HepG2 (cell line): Measurements from ENCODE around the gene SDR39U1. TPM values are rescaled to one million over a fixed set of nuclear protein-coding genes. Genes with fewer than 3 reads are reported as not detected.

Experiments used
- ATAC-seq: fragments of 200-7000 bp; cut with Tn5 transposase; 3 replicates; pipeline ENCODE4 v1.9.1; 2020; ENCODE audit warnings: mild to moderate bottlenecking, moderate library complexity
- BruUV-seq: library from RNA; stranded (reverse); fragments of 400-500 nt; replicated peaks from 2 replicates; lab custom pipeline; 2021; lab: Mats Ljungman, UMichigan
- CTCF ChIA-PET: fragments of 300-600 bp; formaldehyde crosslinking; extraction: SDS; loops from one replicate; lab custom pipeline; 2021; ENCODE audit warnings: low total read pairs, inconsistent platforms, low intra/inter-chr PET ratio; lab: Yijun Ruan, JAX
- POLR2A ChIA-PET: fragments of 350-600 bp; sonication (Branson Sonifier 250); formaldehyde crosslinking; loops from one replicate; lab custom pipeline; 2020; ENCODE audit warnings: antibody characterized with exemption, inconsistent platforms; lab: Yijun Ruan, JAX
- DNase-seq: peaks from one replicate; pipeline ENCODE4 v3.0.0-alpha.2; 2015; ENCODE audit warnings: low spot score
- FAIRE-seq: peaks from 3 replicates; lab custom pipeline; 2011; peaks lifted over from hg19 to GRCh38; lab: Jason Lieb, UNC
- H2AFZ ChIP-seq: one replicate; pipeline ENCODE4 v1.6.1; 2011; ENCODE audit warnings: low read length, inconsistent platforms
- H3K27ac ChIP-seq: fragments of 300-600 bp; 3 replicates; pipeline ENCODE4 v1.8.0; 2011; ENCODE audit warnings: mixed run types, mild to moderate bottlenecking, mixed read lengths, low read length, inconsistent platforms; ENCODE audit not compliant: insufficient read depth; ENCODE audit errors: extremely low read length
- H3K27me3 ChIP-seq, 2 experiments: fragments of 200-600 bp in 1 of 2; 2 replicates in 1 of 2; 3 replicates in 1 of 2; pipeline versions ENCODE4 v1.6.0 to v1.8.0; 2011; ENCODE audit warnings: low read length in 2 of 2, mild to moderate bottlenecking in 2 of 2, moderate library complexity in 2 of 2, inconsistent platforms in 1 of 2; ENCODE audit not compliant: insufficient read depth in 2 of 2, control insufficient read depth in 1 of 2
- H3K36me3 ChIP-seq, 2 experiments: fragments of 200-600 bp in 1 of 2; replicated peaks in 1 of 2; 2 replicates in 1 of 2; 3 replicates in 1 of 2; pipeline versions ENCODE4 v1.5.1 to v1.8.0; 2011; ENCODE audit warnings: low read length in 2 of 2, inconsistent platforms in 1 of 2; ENCODE audit not compliant: insufficient read depth in 2 of 2, control insufficient read depth in 1 of 2
- H3K4me1 ChIP-seq: 2 replicates; pipeline ENCODE4 v1.5.1; 2012; ENCODE audit warnings: low read length, inconsistent platforms; ENCODE audit not compliant: insufficient read depth
- H3K4me2 ChIP-seq: 2 replicates; pipeline ENCODE4 v1.6.0; 2011; ENCODE audit warnings: low read depth, low read length, inconsistent platforms
- H3K4me3 ChIP-seq, 3 experiments: fragments of 200-600 bp in 1 of 3; sonication (generic), shearing (Covaris generic) in 1 of 3; replicated peaks in 1 of 3; 2 replicates each; pipeline ENCODE4 v1.5.1; 2011 to 2016; ENCODE audit warnings: low read length in 3 of 3, inconsistent platforms in 2 of 3, low read depth in 2 of 3, mild to moderate bottlenecking in 2 of 3, control low read depth in 1 of 3, mixed read lengths in 1 of 3; ENCODE audit not compliant: insufficient read depth in 1 of 3
- H3K79me2 ChIP-seq: one replicate; pipeline ENCODE4 v1.6.1; 2011; ENCODE audit warnings: low read length, inconsistent platforms; ENCODE audit not compliant: insufficient read depth
- H3K9ac ChIP-seq: 2 replicates; pipeline ENCODE4 v1.6.0; 2011; ENCODE audit warnings: mild to moderate bottlenecking, low read depth, low read length, inconsistent platforms; ENCODE audit not compliant: insufficient read depth
- H3K9me3 ChIP-seq: 2 replicates; pipeline ENCODE4 v1.5.1; 2012; ENCODE audit warnings: mild to moderate bottlenecking, low read length
- H4K20me1 ChIP-seq: 2 replicates; pipeline ENCODE4 v1.6.0; 2011; ENCODE audit warnings: inconsistent platforms, mild to moderate bottlenecking, low read length, moderate library complexity; ENCODE audit not compliant: insufficient read depth
- EED ChIP-seq: sonication (generic); formaldehyde crosslinking; IDR thresholded peaks from 2 replicates; pipeline ENCODE4 v1.5.0; 2020; ENCODE audit warnings: mild to moderate bottlenecking, missing genetic modification reagents
- ETV6 ChIP-seq: sonication (generic); formaldehyde crosslinking; conservative IDR thresholded peaks from 2 replicates; pipeline ENCODE4 v1.4.0; 2020; ENCODE audit warnings: missing genetic modification reagents
- HMGA1 ChIP-seq: sonication (generic); formaldehyde crosslinking; conservative IDR thresholded peaks from 2 replicates; pipeline ENCODE4 v1.4.0; 2020; ENCODE audit warnings: missing genetic modification reagents
- HNRNPL ChIP-seq: fragments of 200-400 bp; formaldehyde crosslinking; IDR thresholded peaks from 2 replicates; pipeline ENCODE4 v1.6.1; 2017; ENCODE audit warnings: mild to moderate bottlenecking, low read depth, low read length
- MIXL1 ChIP-seq: IDR thresholded peaks from 2 replicates; pipeline ENCODE4 v1.6.1; 2016
- ZNF180 ChIP-seq: sonication (generic); formaldehyde crosslinking; IDR thresholded peaks from 2 replicates; pipeline ENCODE4 v1.4.0; 2020; ENCODE audit warnings: low read depth, missing genetic modification reagents, borderline replicate concordance
- ZNF766 ChIP-seq: sonication (generic); formaldehyde crosslinking; IDR thresholded peaks from 2 replicates; pipeline ENCODE4 v1.5.0; 2020; ENCODE audit warnings: missing genetic modification reagents, borderline replicate concordance
- ZNF792 ChIP-seq: IDR thresholded peaks from 2 replicates; pipeline ENCODE4 v1.6.1; 2016
- ZNF891 ChIP-seq: sonication (generic); formaldehyde crosslinking; IDR thresholded peaks from 2 replicates; pipeline ENCODE4 v1.5.0; 2020; ENCODE audit warnings: mild to moderate bottlenecking, missing genetic modification reagents
- ZSCAN31 ChIP-seq: sonication (generic); formaldehyde crosslinking; IDR thresholded peaks from 2 replicates; pipeline ENCODE4 v1.5.0; 2020; ENCODE audit warnings: low read depth, mild to moderate bottlenecking, missing genetic modification reagents
- whole genome bisulfite sequencing: methylation state at CpG from one replicate; pipeline ENCODE4 v1.1.6; 2017; ENCODE audit warnings: low lambda C conversion rate; 5-methylcytosine and 5-hydroxymethylcytosine counted together
- in situ Hi-C: cut with HindIII; loops from 2 replicates; pipeline ENCODE4 v1.10.0; 2017; ENCODE audit warnings: low pct_unique_long_range_greater_than_20kb; ENCODE audit not compliant: extremely low pct_ligation_motif_present
- intact Hi-C: fragments of 100-400 bp; cut with micrococcal nuclease; formaldehyde crosslinking; loops from one replicate; pipeline ENCODE4 v1.10.0; 2022; ENCODE audit not compliant: unreplicated experiment
- polyA plus RNA-seq, 8 experiments: library from polyadenylated mRNA; depleted of rRNA in 3 of 8; stranded (reverse) in 7 of 8; unstranded in 1 of 8; fragments of >200 nt; fragmentation: Illumina TruSeq in 4 of 8; extraction: Trizol in 4 of 8; gene quantifications; 2 replicates each; pipeline versions ENCODE4 v1.2.1 to v1.2.3, GENCODE V29; 2011 to 2016; ENCODE audit warnings: low read depth in 4 of 8, missing spikeins in 1 of 8, mixed read lengths in 1 of 8; ENCODE audit not compliant: insufficient read depth in 1 of 8
- total RNA-seq, 5 experiments: library from RNA; depleted of rRNA; stranded (reverse); fragments of >200 nt; fragmentation: Illumina TruSeq; extraction: Trizol; gene quantifications; 2 replicates each; pipeline ENCODE4 v1.2.3, GENCODE V29; 2016; ENCODE audit warnings: low read depth in 1 of 5
- TF ChIP-seq, protein P1 (sequence below): IDR thresholded peaks from 2 replicates; pipeline ENCODE4 v1.6.1; 2016; ENCODE audit warnings: missing biosample characterization, missing genetic modification reagents, low read depth
- TF ChIP-seq, protein P2 (sequence below): sonication (generic); formaldehyde crosslinking; IDR thresholded peaks from 2 replicates; pipeline ENCODE4 v1.5.0; 2020; ENCODE audit warnings: missing genetic modification reagents, mild to moderate bottlenecking, borderline replicate concordance
- TF ChIP-seq, protein P3 (sequence below): sonication (generic); formaldehyde crosslinking; IDR thresholded peaks from 2 replicates; pipeline ENCODE4 v1.8.1; 2023; ENCODE audit warnings: mild to moderate bottlenecking, inconsistent platforms, moderate library complexity, missing genetic modification reagents, borderline replicate concordance

Gene SDR39U1
- total and polyA plus RNA-seq, 2 of the 13 experiments (the other 11 are each of a cell fraction or from before 2014, with no cell fraction given), result 34.4 to 129 TPM

DNA sequence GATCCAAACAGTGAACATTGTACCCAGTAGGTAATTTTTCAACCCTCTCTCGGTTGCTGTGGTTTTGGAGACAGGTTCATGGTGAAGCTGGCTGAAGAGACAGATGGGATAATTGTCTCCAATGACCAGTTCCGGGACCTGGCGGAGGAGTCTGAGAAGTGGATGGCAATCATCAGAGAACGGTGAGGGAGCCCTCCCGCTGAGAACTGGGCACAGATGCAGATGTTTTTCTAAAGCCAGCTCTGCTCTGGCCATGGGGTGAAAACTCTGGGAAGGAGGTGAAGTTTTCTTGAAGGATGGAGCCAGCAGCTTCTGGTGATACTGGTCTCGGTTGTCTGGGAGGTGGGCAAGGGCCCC is 6.6 kb downstream of the SDR39U1 start:
- Histone ChIP-seq H3K4me3 (no peak overlapping the region), H3K27me3 (no peaks in the 10 kb centered on the region), H3K4me2 (no peak overlapping the region), H4K20me1 (peaks cover 16% of the 10 kb centered on the region), H2AFZ (no peak overlapping the region), H3K4me1 (peaks cover 26% of the 10 kb centered on the region), H3K9ac (no peak overlapping the region), H3K79me2 (peaks cover 4% of the 10 kb centered on the region), H3K9me3 (no peaks in the 10 kb centered on the region), H3K36me3 (peaks cover 56 to 72% of the 10 kb centered on the region in 2 experiments), H3K27ac (no peak overlapping the region)
- ChIA-PET POLR2A (interaction anchor here (0.8 to 4.1 kb wide), 10 partner anchors 9 to 342 kb away, joined by 3 to 39 read pairs (median 7); partner anchors contain the start of genes CIDEB, IPO4, PCK2 and RABGGTA), CTCF (interaction anchor here (0.8 to 11.8 kb wide), 6 partner anchors 24 to 120 kb away, joined by 3 to 295 read pairs (median 5); partner anchors contain the start of genes ADCY4 and NFATC4)
- ATAC-seq (no peak), FAIRE-seq (no peak), DNase-seq (no peak)
- intact Hi-C loops (loop anchor here (1.0 to 10.0 kb wide), 4 partner anchors 71 to 851 kb away; no protein-coding TSS in a partner anchor), in situ Hi-C loops (loop anchor here (10.0 kb wide), 1 partner anchor 191 kb away; the partner anchor contains the start of gene TINF2)
- WGBS, result 79% methylated on average over 6 of the region's 6 CpGs
- no TSS peak for BruUV-seq
- TF ChIP-seq ZNF792 (CRISPR knock-in tag), result no peak
- peak; percentile 62; the same call in 1 of the 2 replicates for TF ChIP-seq ZNF891 (CRISPR knock-in tag)
- 0 out of 2 replicates have a peak, but pooled peaks have one; percentile 4 for TF ChIP-seq ETV6 (CRISPR knock-in tag)
- TF ChIP-seq ZNF180 (CRISPR knock-in tag), result no peak
- no peak for TF ChIP-seq HMGA1 (CRISPR knock-in tag)
- no peak for TF ChIP-seq HNRNPL
- no peak for TF ChIP-seq ZNF766 (CRISPR knock-in tag)
- 0 out of 2 replicates have a peak, but pooled peaks have one; percentile 17 for TF ChIP-seq ZSCAN31
- TF ChIP-seq EED (CRISPR knock-in tag), result 0 out of 2 replicates have a peak, but pooled peaks have one; percentile 58
- TF ChIP-seq, protein P1, sequence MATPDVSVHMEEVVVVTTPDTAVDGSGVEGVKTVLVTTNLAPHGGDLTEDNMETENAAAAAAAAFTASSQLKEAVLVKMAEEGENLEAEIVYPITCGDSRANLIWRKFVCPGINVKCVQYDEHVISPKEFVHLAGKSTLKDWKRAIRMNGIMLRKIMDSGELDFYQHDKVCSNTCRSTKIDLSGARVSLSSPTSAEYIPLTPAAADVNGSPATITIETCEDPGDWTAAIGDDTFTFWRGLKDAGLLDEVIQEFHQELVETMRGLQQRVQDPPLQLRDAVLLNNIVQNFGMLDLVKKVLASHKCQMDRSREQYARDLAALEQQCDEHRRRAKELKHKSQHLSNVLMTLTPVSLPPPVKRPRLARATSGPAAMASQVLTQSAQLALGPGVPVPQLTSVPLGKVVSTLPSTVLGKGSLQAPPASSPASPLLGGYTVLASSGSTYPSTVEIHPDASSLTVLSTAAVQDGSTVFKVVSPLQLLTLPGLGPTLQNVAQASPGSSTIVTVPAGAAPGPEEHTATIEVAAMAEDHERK, result no peak
- TF ChIP-seq, protein P2, sequence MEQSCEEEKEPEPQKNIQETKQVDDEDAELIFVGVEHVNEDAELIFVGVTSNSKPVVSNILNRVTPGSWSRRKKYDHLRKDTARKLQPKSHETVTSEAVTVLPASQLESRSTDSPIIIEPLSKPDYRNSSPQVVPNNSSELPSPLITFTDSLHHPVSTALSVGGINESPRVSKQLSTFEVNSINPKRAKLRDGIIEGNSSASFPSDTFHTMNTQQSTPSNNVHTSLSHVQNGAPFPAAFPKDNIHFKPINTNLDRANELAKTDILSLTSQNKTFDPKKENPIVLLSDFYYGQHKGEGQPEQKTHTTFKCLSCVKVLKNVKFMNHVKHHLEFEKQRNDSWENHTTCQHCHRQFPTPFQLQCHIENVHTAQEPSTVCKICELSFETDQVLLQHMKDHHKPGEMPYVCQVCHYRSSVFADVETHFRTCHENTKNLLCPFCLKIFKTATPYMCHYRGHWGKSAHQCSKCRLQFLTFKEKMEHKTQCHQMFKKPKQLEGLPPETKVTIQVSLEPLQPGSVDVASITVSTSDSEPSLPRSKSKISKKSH (CRISPR knock-in tag), result 0 out of 2 replicates have a peak, but pooled peaks have one; percentile 23
- 0 out of 2 replicates have a peak, but pooled peaks have one; percentile 12 for TF ChIP-seq MIXL1 (CRISPR knock-in tag)
- TF ChIP-seq, protein P3, sequence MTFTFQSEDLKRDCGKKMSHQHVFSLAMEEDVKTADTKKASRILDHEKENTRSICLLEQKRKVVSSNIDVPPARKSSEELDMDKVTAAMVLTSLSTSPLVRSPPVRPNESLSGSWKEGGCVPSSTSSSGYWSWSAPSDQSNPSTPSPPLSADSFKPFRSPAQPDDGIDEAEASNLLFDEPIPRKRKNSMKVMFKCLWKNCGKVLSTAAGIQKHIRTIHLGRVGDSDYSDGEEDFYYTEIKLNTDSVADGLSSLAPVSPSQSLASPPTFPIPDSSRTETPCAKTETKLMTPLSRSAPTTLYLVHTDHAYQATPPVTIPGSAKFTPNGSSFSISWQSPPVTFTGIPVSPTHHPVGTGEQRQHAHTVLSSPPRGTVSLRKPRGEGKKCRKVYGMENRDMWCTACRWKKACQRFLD (CRISPR knock-in tag), result 0 out of 2 replicates have a peak, but pooled peaks have one; percentile 10
